GM19351 (cell line): ENCODE data around the gene RPEL1.

Experiments
- ATAC-seq: cut with Tn5 transposase; IDR thresholded peaks from one replicate; pipeline ENCODE4 v1.9.1; 2021; ENCODE audit warnings: mild to moderate bottlenecking, moderate library complexity; ENCODE audit not compliant: unreplicated experiment

The RPEL1 gene

GRCh38 chr10:103278537-103278823 is 32.8 kb downstream of the RPEL1 start:
- ATAC-seq, result no peak

DNA sequence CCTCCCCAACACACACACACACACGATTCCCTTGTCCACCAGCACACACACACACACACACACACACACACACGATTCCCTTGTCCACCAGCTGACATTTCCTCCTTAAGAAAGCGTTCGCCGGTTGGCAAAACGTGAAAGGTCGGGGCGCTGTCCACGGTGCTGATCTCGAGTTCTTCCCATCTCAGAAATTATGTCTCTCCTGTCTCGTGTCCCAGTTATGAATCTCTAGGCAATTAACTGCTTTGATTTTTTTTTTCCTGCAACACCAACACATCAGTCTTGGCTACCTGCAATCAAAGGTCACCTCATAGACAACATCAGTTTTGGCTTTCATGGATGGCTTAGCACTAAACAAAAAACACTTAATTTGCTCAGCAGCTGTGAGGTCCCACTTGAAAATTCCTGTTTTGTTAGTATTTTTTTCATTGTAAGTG is 33.2 kb downstream of the RPEL1 start:
- no peak for ATAC-seq

GRCh38 chr10:103280031-103280430 is 34.3 kb downstream of the RPEL1 start:
- ATAC-seq, result no peak

DNA sequence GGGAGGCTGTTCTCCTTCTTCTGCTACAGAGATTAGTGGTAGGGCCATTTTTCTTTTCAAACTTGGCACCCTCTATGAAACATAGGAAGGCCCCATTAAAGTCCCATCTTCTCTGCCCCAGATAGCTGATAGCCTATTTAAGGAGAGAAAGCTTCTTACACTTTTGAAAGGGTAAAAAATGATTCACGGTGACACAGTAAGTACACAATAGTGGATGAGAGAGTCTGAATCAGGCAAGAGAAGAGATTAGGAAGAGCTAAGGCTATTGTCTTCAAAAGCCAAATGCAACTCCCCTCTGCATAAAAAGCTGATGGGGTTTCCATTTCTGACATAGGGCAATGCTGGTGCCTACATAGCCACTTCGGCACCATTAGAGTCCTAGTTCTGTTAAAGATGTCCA is 34.8 kb downstream of the RPEL1 start:
- no peak for ATAC-seq

DNA sequence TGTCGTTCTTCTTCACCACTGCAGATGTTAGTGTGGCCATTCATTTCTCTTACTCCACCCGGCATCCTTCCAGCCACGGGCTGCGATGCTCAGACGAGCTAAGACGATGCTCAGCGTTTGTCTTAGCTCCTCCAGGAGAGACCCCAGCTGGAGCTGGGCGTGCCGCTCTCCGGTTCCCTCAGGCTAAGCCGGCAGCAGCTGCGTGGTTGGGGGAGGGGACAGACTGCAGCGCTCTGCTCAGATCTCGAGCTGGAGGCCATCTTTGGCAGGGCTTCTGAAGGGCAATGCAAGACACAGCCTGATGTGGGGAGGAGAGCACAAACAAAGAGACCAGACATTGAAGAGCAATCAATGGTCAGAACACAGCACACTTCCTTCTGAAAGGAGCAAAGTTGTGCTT is 36.1 kb downstream of the RPEL1 start:
- ATAC-seq, result no peak

GRCh38 chr10:103282961-103283360 is 37.3 kb downstream of the RPEL1 start:
- no peak for ATAC-seq

- no peak for ATAC-seq
Measured at GRCh38 chr10:103284170-103284569, 38.5 kb downstream of the RPEL1 start.

- ATAC-seq, result no peak
Measured at GRCh38 chr10:103287992-103288391, 42.3 kb downstream of the RPEL1 start.

DNA sequence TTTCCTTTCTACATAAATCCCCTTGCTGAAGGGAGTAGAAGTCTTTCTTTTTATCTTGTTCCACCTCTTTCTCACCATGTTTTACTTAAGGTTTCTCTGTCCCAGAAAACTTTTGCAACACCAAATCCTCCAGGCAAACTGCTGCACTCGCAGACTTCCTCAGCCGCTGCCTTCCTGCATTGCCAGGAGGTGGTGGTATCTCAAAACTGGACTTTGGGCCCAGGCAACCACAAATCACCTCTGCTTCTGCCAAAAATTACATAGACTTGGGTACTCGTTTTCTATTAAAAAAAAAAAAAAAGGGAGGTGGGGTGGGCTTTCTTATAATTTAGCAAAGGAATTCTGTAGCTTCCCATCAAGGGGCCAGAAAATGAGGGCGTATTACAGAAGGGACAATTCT is 45.9 kb downstream of the RPEL1 start:
- ATAC-seq, result no peak

GRCh38 chr10:103295374-103296015 is 49.8 kb downstream of the RPEL1 start:
- no peak for ATAC-seq
